ENCODE results near the gene SH3GL1. TPM values are rescaled to one million over a fixed set of nuclear protein-coding genes. Genes with fewer than 3 reads are reported as not detected.

The SH3GL1 gene
- total RNA-seq, 1 donor from 2014 or later, result 16.2 TPM

DNA sequence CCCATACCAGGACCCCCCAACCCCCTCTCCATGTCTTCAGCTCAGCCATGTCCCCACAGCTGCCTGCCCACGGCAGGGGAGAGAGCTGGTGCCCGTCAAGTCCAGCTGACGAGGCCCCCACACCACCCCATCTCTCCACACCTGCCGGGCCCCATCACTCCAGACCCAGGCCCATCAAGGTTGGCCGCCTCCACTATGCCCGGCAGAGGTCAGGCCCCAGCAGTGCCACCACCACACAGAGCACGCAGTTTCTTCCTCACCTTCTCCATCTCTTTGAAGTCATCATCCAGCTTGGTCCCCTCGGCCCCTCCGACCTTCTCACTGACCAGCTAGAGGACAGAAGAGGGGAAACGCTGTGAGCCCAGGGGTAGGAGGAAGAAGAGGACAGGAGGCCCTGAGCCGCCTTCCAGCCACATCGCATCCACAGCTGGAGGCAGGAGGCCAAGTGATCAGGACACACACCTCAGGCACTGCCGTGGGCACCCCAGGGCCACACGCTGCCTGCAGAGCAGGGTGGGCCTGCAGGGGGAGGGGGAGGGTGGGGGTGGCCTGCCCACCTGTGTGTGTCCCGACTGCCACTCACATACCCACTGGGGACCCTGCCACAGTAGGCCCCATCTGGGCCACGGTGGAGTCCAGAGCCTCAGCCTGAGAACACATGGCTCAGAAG is 33.5 kb downstream of the SH3GL1 start:
- H3K36me3 ChIP-seq (ENCODE audit: control insufficient read depth in 3 of 3, insufficient read depth in 3 of 3, low read length in 3 of 3), result peaks cover 32 to 41% (median 39%) of the 10 kb centered on the region in 3 donors
- no peak overlapping the region for H3K27ac ChIP-seq (ENCODE audit: low read depth, low read length)
- peak overlapping the region in 1 of 3 donors; percentile 1 for H3K9ac ChIP-seq (ENCODE audit: low read depth in 1 of 3, low read length in 3 of 3)
- H3K9me3 ChIP-seq (ENCODE audit: control insufficient read depth in 3 of 3, low read length in 3 of 3), result no peaks in the 10 kb centered on the region
- H3K4me1 ChIP-seq (ENCODE audit: control insufficient read depth in 3 of 3, insufficient read depth in 3 of 3, low read length in 3 of 3), result peaks cover 45 to 50% (median 46%) of the 10 kb centered on the region in 3 donors
- H3K27me3 ChIP-seq (ENCODE audit: control insufficient read depth in 3 of 3, insufficient read depth in 3 of 3, low read length in 3 of 3), result no peaks in the 10 kb centered on the region
- H3K4me3 ChIP-seq (ENCODE audit: low read length in 3 of 3), result no peak overlapping the region

DNA sequence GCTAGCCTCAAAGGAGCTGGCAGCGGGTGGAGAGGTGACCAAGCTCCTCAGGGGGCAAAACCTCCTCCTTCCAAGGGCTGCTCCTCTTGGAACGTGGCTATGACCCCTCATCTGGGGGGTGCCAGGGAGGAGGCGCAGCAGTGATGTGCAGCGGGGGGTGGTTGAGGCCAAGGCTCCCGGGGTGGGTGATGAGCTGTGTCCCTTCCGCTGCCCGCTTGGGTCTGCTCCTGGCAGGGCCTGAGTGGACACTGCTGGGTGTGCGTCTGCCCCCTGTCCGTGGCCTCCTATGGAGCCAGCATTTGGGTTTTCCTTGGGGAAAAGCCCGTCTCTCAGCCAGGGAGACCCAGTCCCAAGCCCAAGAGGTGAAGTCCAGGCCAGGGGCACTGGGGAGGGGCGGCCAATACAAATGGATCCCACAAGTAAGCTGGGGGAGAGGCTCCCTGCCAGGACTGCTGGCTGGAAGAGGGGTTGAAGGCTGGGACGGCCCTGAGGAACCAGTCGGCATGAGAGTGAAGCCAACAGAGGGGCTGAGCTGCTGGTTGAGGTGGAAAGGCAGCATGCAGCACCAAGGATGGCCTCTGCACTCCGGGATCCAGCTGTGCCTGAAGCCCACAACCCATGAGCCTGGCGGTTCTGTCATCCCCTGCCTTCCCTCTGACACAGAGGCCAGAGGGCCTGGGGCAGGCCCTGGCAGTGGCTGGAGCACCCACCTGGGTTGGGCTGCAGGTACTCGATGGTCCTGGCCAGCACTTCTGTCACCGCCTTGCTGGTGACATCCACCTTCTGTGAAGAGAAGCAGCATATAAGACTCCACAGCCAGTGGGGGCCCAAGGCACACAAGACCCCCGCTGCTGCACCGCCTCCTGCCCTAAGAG is 34.3 kb downstream of the SH3GL1 start:
- Histone ChIP-seq H3K9ac (ENCODE audit: low read depth in 1 of 3, low read length in 3 of 3) (peak overlapping the region in 1 of 3 donors; percentile 16), H3K9me3 (ENCODE audit: control insufficient read depth in 3 of 3, low read length in 3 of 3) (no peaks in the 10 kb centered on the region), H3K36me3 (ENCODE audit: control insufficient read depth in 3 of 3, insufficient read depth in 3 of 3, low read length in 3 of 3) (peaks cover 33 to 42% (median 39%) of the 10 kb centered on the region in 3 donors), H3K27me3 (ENCODE audit: control insufficient read depth in 3 of 3, insufficient read depth in 3 of 3, low read length in 3 of 3) (no peaks in the 10 kb centered on the region), H3K4me3 (ENCODE audit: low read length in 3 of 3) (no peak overlapping the region), H3K4me1 (ENCODE audit: control insufficient read depth in 3 of 3, insufficient read depth in 3 of 3, low read length in 3 of 3) (peaks cover 38 to 43% (median 39%) of the 10 kb centered on the region in 3 donors), H3K27ac (ENCODE audit: low read depth, low read length) (no peak overlapping the region)

DNA sequence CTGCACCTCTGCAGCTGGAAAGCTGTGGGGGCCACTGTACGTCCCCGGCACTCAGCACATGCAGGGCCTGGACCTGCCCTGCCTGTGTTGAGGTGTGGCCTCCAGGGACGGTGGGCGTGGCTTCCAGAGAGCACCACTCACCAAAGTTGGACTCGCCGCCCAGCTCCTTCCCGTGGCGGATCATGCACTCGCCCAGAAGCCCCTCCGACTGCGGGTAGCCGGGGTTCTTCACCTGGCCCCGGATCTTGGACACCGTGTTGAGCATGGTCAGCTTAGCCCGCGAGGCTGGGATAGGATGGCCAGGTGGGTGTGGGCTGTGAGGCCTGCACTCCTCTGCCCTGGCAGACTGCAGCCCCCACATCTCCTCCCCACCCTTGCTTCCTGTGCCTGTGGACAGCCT is 35.0 kb downstream of the SH3GL1 start:
- Histone ChIP-seq H3K9ac (ENCODE audit: low read depth in 1 of 3, low read length in 3 of 3) (peak overlapping the region in 1 of 3 donors; percentile 16), H3K27ac (ENCODE audit: low read depth, low read length) (no peak overlapping the region), H3K4me1 (ENCODE audit: control insufficient read depth in 3 of 3, insufficient read depth in 3 of 3, low read length in 3 of 3) (peaks cover 31 to 36% (median 32%) of the 10 kb centered on the region in 3 donors), H3K9me3 (ENCODE audit: control insufficient read depth in 3 of 3, low read length in 3 of 3) (no peaks in the 10 kb centered on the region), H3K4me3 (ENCODE audit: low read length in 3 of 3) (no peak overlapping the region), H3K36me3 (ENCODE audit: control insufficient read depth in 3 of 3, insufficient read depth in 3 of 3, low read length in 3 of 3) (peaks cover 33 to 46% (median 40%) of the 10 kb centered on the region in 3 donors), H3K27me3 (ENCODE audit: control insufficient read depth in 3 of 3, insufficient read depth in 3 of 3, low read length in 3 of 3) (no peaks in the 10 kb centered on the region)

DNA sequence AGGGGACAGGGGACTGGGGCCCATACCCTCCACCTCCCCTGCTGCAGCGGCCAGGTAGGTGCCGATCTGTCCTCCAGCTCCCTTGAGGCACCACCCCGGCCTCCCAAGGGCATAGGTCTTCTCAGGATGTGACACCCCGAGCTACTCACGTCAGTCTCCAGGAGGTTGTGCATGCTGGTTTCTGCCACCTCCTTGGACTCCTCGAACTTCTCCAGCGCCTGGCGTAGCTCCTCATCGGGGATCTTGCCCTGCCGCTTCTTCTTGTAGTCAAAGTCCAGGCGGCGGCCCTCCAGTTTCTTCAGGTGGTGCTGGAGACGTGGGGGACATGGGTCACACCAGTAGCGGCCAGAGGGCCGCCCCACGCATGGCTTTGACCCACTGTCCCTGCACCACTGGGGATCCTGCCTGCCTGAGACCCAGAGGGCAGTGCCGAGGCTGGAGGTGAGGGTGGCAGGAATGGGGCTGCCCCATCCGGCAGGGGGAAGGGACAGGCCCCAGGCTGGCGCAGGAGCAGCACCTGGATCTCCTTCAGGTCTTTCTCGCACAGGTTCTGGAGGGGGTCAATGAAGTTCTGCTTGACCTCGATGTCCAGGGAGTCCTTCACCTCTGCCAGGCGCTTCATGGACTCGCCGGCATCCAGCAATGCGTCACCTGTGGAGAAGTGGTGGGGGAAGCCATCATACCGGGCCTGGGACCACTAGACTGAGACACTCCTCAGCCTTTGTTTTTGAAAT is 36.6 kb downstream of the SH3GL1 start:
- no peak overlapping the region for H3K9ac ChIP-seq (ENCODE audit: low read depth in 1 of 3, low read length in 3 of 3)
- H3K9me3 ChIP-seq (ENCODE audit: control insufficient read depth in 3 of 3, low read length in 3 of 3), result no peaks in the 10 kb centered on the region
- no peaks in the 10 kb centered on the region for H3K27me3 ChIP-seq (ENCODE audit: control insufficient read depth in 3 of 3, insufficient read depth in 3 of 3, low read length in 3 of 3)
- H3K4me1 ChIP-seq (ENCODE audit: control insufficient read depth in 3 of 3, insufficient read depth in 3 of 3, low read length in 3 of 3), result peaks cover 16 to 20% (median 16%) of the 10 kb centered on the region in 3 donors
- no peak overlapping the region for H3K27ac ChIP-seq (ENCODE audit: low read depth, low read length)
- H3K36me3 ChIP-seq (ENCODE audit: control insufficient read depth in 3 of 3, insufficient read depth in 3 of 3, low read length in 3 of 3), result peaks cover 43 to 51% (median 47%) of the 10 kb centered on the region in 3 donors
- H3K4me3 ChIP-seq (ENCODE audit: low read length in 3 of 3), result no peak overlapping the region

DNA sequence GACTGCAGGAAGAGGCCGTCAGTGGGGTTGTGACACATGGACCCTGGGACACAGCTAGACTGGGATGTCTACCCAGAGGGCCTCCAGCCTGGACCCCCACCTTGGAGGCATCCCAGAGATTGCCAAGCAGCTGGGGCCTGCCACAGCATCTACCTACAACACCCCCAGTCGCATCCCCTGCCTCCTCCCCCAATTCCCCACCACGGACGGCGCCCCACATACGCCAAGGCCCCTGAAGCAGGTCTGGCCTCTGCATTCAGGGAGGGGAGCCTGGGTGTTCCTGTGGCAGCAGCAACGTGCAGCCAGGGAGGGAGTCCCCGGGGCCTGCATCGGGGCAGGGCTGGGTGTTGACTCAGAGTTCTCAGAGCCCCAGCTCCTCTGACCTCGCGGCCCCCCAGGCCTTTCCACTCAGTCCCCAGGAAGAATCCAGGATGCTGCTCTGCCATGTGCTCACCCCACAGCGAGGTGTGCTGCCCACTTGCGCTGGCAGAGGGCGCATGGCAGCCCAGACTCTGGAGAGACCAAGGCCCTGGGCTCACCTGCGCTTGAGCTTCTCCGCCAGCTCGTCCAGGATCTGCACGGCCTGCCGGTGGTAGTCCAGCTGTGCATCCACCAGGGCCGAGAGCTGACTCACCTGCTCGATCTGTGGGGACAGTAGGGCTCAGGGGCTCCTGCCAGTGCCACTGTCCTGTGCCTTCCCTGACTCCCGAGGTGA is 37.4 kb downstream of the SH3GL1 start:
- no peak overlapping the region for H3K9ac ChIP-seq (ENCODE audit: low read depth in 1 of 3, low read length in 3 of 3)
- H3K36me3 ChIP-seq (ENCODE audit: control insufficient read depth in 3 of 3, insufficient read depth in 3 of 3, low read length in 3 of 3), result peaks cover 44 to 51% (median 47%) of the 10 kb centered on the region in 3 donors
- no peak overlapping the region for H3K27ac ChIP-seq (ENCODE audit: low read depth, low read length)
- H3K9me3 ChIP-seq (ENCODE audit: control insufficient read depth in 3 of 3, low read length in 3 of 3), result no peaks in the 10 kb centered on the region
- no peaks in the 10 kb centered on the region for H3K27me3 ChIP-seq (ENCODE audit: control insufficient read depth in 3 of 3, insufficient read depth in 3 of 3, low read length in 3 of 3)
- H3K4me1 ChIP-seq (ENCODE audit: control insufficient read depth in 3 of 3, insufficient read depth in 3 of 3, low read length in 3 of 3), result peaks cover 9 to 13% (median 10%) of the 10 kb centered on the region in 3 donors
- no peak overlapping the region for H3K4me3 ChIP-seq (ENCODE audit: low read length in 3 of 3)

DNA sequence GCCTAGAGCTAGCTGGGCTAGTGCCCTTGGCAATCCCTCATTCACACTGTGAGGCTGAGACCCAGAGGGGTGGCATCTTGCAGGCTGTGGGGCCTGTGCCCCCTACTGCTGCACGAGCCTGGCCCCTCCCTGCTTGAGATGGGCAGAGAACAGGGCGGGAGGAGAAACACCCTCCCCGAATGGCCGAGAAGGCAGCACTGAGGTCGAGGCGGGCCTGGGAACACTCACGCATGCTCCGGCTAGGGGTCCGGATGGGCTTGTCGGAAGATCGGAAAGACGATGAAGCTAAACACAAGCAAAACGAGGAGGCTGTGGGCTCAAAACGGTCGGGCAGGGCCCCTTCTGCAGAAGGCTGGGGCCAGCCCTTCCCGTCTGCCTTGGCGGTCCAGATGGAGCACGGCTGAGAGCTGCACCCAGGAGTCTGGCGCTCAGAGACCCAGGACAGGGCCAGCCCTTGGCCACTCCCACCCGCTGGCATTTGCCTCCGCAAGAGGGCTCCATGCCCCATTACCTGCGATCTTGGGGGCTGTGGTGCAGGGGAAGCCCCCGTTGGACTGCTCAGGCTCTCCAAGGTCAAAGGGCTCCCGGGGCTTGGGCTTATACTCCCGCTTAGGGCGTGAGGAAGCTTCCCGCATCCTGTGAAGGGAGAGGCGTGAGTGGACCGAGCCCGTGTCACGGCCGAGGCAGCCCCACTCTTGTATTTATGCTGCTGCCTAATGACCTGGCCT is 38.1 kb downstream of the SH3GL1 start:
- Histone ChIP-seq H3K9ac (ENCODE audit: low read depth in 1 of 3, low read length in 3 of 3) (no peak overlapping the region), H3K36me3 (ENCODE audit: control insufficient read depth in 3 of 3, insufficient read depth in 3 of 3, low read length in 3 of 3) (peaks cover 44 to 51% (median 47%) of the 10 kb centered on the region in 3 donors), H3K4me1 (ENCODE audit: control insufficient read depth in 3 of 3, insufficient read depth in 3 of 3, low read length in 3 of 3) (peaks cover 2 to 6% (median 2%) of the 10 kb centered on the region in 3 donors), H3K27ac (ENCODE audit: low read depth, low read length) (no peak overlapping the region), H3K27me3 (ENCODE audit: control insufficient read depth in 3 of 3, insufficient read depth in 3 of 3, low read length in 3 of 3) (no peaks in the 10 kb centered on the region), H3K4me3 (ENCODE audit: low read length in 3 of 3) (no peak overlapping the region), H3K9me3 (ENCODE audit: control insufficient read depth in 3 of 3, low read length in 3 of 3) (no peaks in the 10 kb centered on the region)

DNA sequence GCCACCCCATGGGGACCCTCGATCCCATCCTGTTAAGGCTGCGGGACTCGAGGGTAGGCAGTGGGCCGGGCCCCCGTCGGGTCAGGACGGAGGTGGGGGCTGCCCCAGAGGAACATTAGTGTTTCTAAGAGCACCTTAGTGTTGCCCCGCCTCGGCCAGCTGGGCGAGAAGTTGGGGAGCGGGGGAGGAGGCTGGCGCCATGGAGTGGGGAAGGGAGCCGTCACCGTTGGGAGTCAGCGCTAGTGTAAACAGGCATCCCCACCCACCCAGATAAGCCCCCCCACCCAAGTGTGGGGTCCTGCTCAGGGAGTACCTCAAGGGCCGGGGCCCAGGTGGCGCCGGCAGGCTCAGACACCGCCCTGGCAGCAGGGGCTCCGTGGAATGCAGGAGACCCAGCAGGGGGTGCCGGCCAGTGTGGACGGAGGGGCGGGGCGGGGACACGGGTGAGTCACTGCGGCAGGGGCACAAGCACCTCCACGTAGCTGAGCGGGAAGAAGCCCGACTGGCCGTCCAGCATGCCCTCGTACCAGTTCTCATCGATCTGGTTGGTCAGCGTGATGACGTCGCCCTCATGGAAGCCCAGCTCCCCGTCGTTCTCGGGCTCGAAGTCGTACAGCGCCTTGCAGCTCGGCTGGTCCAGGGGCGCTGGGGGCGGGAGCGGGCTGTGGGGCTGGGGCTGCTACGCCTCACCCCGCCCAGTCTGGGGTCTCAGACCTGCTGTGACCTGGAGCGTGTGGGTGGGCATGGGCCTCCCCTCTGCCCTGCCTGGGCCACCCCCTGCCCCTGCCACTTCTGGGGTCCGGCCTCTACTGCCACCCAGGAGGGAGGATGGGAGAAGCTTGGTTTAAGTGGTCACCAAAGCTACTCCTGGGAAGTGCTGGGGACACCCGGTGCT is 38.9 kb downstream of the SH3GL1 start:
- no peak overlapping the region for H3K27ac ChIP-seq (ENCODE audit: low read depth, low read length)
- no peak overlapping the region for H3K9ac ChIP-seq (ENCODE audit: low read depth in 1 of 3, low read length in 3 of 3)
- H3K4me3 ChIP-seq (ENCODE audit: low read length in 3 of 3), result no peak overlapping the region
- H3K27me3 ChIP-seq (ENCODE audit: control insufficient read depth in 3 of 3, insufficient read depth in 3 of 3, low read length in 3 of 3), result no peaks in the 10 kb centered on the region
- H3K9me3 ChIP-seq (ENCODE audit: control insufficient read depth in 3 of 3, low read length in 3 of 3), result no peaks in the 10 kb centered on the region
- H3K36me3 ChIP-seq (ENCODE audit: control insufficient read depth in 3 of 3, insufficient read depth in 3 of 3, low read length in 3 of 3), result peaks cover 41 to 50% (median 47%) of the 10 kb centered on the region in 3 donors
- no peaks in the 10 kb centered on the region for H3K4me1 ChIP-seq (ENCODE audit: control insufficient read depth in 3 of 3, insufficient read depth in 3 of 3, low read length in 3 of 3)

DNA sequence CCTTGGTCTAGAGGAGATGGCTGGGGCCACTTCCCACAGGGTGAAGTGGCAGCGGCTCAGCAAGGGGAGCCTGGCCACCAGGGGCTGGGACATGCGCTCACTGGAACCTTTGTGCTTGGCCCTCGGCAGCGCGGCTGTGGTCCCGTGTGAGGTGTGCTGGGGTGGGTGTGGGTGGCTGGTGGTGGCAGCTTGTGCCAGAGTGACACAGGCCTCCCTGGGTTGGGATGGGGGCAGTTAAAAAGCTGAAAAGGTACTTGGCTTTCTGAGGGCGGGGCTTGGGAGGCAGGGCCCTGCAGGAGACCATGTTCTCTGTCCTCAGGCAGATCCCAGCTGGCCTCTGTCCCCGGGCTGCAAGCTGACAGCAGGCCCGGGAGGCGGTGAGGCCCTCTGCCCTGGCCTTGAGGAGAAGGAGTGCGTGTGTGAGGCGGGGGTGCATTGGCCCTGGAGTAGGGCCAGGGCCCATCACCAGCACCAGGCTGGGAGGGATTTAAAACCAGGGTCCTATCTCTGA is 39.7 kb downstream of the SH3GL1 start:
- Histone ChIP-seq H3K4me1 (ENCODE audit: control insufficient read depth in 3 of 3, insufficient read depth in 3 of 3, low read length in 3 of 3) (no peaks in the 10 kb centered on the region), H3K4me3 (ENCODE audit: low read length in 3 of 3) (no peak overlapping the region), H3K36me3 (ENCODE audit: control insufficient read depth in 3 of 3, insufficient read depth in 3 of 3, low read length in 3 of 3) (peaks cover 34 to 43% (median 40%) of the 10 kb centered on the region in 3 donors), H3K27me3 (ENCODE audit: control insufficient read depth in 3 of 3, insufficient read depth in 3 of 3, low read length in 3 of 3) (no peaks in the 10 kb centered on the region), H3K9ac (ENCODE audit: low read depth in 1 of 3, low read length in 3 of 3) (no peak overlapping the region), H3K9me3 (ENCODE audit: control insufficient read depth in 3 of 3, low read length in 3 of 3) (no peaks in the 10 kb centered on the region), H3K27ac (ENCODE audit: low read depth, low read length) (no peak overlapping the region)
